ENCODE results near the gene TAGLN.
A peak's percentile ranks its signal among the peaks of the same experiment; 100 is the strongest.

TAGLN gene

DNA sequence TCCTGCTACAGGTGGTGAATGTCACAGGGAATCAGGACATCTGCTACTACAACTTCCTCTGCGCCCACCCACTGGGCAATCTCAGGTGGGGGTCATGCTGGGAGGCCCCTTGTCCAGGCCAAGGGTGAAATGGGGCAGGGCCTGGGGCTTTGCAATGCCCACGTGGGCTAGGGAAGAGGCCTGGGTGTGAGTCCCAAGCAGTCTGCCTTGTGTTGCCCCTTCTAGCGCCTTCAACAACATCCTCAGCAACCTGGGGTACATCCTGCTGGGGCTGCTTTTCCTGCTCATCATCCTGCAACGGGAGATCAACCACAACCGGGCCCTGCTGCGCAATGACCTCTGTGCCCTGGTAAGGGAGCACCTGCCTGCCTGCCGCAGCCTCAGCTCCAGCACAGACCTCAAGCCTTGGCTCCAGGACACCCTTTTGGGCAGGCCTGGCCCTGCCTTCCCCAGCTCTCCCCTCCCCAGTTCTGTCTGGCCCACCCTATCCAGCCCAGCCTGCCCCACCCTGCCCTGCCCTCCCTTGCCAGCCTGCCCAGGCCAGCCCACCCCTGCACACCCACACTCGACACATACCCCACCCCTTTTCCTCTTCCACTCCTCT is 9.1 kb upstream of the TAGLN start:
- peak overlapping the region; percentile 25 for H3K4me2 ChIP-seq (ENCODE audit: low read length)
- H3K9me3 ChIP-seq (ENCODE audit: control insufficient read depth, insufficient read depth, low read length): no peaks in the 10 kb centered on the region
- H3K9me2 ChIP-seq (replicated peaks; ENCODE audit: control insufficient read depth, low read length): no peaks in the 10 kb centered on the region
- H3F3A ChIP-seq (ENCODE audit: control insufficient read depth, insufficient read depth): no peaks in the 10 kb centered on the region
- H4K20me1 ChIP-seq (ENCODE audit: control insufficient read depth, insufficient read depth, low read depth, low read length): no peaks in the 10 kb centered on the region
- no peaks in the 10 kb centered on the region for H3K79me2 ChIP-seq (ENCODE audit: control insufficient read depth, low read length)
- H3K36me3 ChIP-seq (ENCODE audit: control insufficient read depth, low read length): peaks cover 6% of the 10 kb centered on the region
- H3K27ac ChIP-seq (ENCODE audit: low read depth, low read length): no peak overlapping the region
- 0 out of 2 replicates have a peak overlapping the region, but pooled peaks have one; percentile 2 for H3K4me3 ChIP-seq (ENCODE audit: low read length)
- peaks cover 33% of the 10 kb centered on the region for H3K4me1 ChIP-seq (ENCODE audit: control insufficient read depth, low read length)
- TF ChIP-seq, protein P1, sequence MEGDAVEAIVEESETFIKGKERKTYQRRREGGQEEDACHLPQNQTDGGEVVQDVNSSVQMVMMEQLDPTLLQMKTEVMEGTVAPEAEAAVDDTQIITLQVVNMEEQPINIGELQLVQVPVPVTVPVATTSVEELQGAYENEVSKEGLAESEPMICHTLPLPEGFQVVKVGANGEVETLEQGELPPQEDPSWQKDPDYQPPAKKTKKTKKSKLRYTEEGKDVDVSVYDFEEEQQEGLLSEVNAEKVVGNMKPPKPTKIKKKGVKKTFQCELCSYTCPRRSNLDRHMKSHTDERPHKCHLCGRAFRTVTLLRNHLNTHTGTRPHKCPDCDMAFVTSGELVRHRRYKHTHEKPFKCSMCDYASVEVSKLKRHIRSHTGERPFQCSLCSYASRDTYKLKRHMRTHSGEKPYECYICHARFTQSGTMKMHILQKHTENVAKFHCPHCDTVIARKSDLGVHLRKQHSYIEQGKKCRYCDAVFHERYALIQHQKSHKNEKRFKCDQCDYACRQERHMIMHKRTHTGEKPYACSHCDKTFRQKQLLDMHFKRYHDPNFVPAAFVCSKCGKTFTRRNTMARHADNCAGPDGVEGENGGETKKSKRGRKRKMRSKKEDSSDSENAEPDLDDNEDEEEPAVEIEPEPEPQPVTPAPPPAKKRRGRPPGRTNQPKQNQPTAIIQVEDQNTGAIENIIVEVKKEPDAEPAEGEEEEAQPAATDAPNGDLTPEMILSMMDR (IDR thresholded peaks at IDR 0.05; ENCODE audit: low read depth, low read length, poor library complexity, severe bottlenecking): no peak
- no peak for TF ChIP-seq EZH2phosphoT487 (IDR thresholded peaks at IDR 0.05; ENCODE audit: borderline replicate concordance, low read length)
- H3K27me3 ChIP-seq (ENCODE audit: control insufficient read depth, low read length): no peaks in the 10 kb centered on the region

DNA sequence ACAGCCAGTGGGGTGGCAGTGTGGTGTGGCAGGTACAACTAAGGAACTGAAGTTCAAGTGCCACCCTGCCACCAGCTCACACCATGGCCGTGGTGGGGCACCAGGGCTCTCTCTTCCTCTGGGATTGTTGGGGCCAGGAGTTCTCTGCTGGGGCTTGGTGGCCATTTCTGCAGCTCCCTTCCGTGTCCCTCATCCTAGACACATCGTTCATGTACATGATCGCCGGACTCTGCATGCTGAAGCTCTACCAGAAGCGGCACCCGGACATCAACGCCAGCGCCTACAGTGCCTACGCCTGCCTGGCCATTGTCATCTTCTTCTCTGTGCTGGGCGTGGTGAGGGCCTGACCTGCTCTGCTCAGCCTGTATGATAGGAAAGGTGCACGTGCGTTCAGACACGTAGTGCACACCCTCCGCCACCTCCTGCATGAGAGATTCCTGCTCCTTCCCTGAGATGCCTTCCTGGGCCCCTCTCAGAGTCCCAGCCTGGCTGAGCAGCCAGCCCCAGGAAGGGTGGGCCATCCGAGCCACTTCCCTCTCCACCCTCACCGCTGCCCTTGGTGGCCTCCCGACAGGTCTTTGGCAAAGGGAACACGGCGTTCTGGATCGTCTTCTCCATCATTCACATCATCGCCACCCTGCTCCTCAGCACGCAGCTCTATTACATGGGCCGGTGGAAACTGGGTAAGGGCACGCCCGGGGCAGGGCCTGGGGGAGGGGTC is 7.3 kb upstream of the TAGLN start:
- no peak overlapping the region for H3K4me2 ChIP-seq (ENCODE audit: low read length)
- no peaks in the 10 kb centered on the region for H3K9me3 ChIP-seq (ENCODE audit: control insufficient read depth, insufficient read depth, low read length)
- no peak overlapping the region for H3K27ac ChIP-seq (ENCODE audit: low read depth, low read length)
- no peaks in the 10 kb centered on the region for H3F3A ChIP-seq (ENCODE audit: control insufficient read depth, insufficient read depth)
- H3K79me2 ChIP-seq (ENCODE audit: control insufficient read depth, low read length): no peaks in the 10 kb centered on the region
- H3K27me3 ChIP-seq (ENCODE audit: control insufficient read depth, low read length): no peaks in the 10 kb centered on the region
- H3K9me2 ChIP-seq (replicated peaks; ENCODE audit: control insufficient read depth, low read length): no peaks in the 10 kb centered on the region
- no peak for TF ChIP-seq EZH2phosphoT487 (IDR thresholded peaks at IDR 0.05; ENCODE audit: borderline replicate concordance, low read length)
- TF ChIP-seq, protein P1 (IDR thresholded peaks at IDR 0.05; ENCODE audit: low read depth, low read length, poor library complexity, severe bottlenecking): no peak
- H3K36me3 ChIP-seq (ENCODE audit: control insufficient read depth, low read length): peaks cover 6% of the 10 kb centered on the region
- no peaks in the 10 kb centered on the region for H4K20me1 ChIP-seq (ENCODE audit: control insufficient read depth, insufficient read depth, low read depth, low read length)
- peaks cover 17% of the 10 kb centered on the region for H3K4me1 ChIP-seq (ENCODE audit: control insufficient read depth, low read length)
- no peak overlapping the region for H3K4me3 ChIP-seq (ENCODE audit: low read length)

DNA sequence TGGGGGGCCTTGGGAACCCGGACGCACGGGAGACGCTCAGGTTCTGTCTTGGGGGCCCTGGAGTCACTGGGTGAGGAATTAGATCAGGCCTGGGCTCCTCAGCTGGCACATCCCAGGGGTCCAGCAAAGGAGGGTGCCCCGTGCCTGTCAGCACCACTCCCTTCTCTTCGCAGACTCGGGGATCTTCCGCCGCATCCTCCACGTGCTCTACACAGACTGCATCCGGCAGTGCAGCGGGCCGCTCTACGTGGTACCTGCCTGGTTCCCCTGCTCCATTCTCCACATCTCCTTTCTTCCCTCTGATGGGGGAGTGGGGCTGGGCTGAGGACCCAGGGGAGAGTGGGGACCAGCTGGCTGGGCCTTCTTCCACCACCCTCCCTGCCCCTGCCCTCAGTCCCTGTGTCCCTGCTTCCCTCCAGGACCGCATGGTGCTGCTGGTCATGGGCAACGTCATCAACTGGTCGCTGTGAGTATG is 6.7 kb upstream of the TAGLN start:
- Histone ChIP-seq H3K4me2 (ENCODE audit: low read length) (no peak overlapping the region), H3K79me2 (ENCODE audit: control insufficient read depth, low read length) (no peaks in the 10 kb centered on the region), H4K20me1 (ENCODE audit: control insufficient read depth, insufficient read depth, low read depth, low read length) (no peaks in the 10 kb centered on the region), H3K9me2 (replicated peaks; ENCODE audit: control insufficient read depth, low read length) (no peaks in the 10 kb centered on the region), H3K9me3 (ENCODE audit: control insufficient read depth, insufficient read depth, low read length) (no peaks in the 10 kb centered on the region), H3F3A (ENCODE audit: control insufficient read depth, insufficient read depth) (no peaks in the 10 kb centered on the region), H3K4me3 (ENCODE audit: low read length) (no peak overlapping the region), H3K27me3 (ENCODE audit: control insufficient read depth, low read length) (no peaks in the 10 kb centered on the region), H3K4me1 (ENCODE audit: control insufficient read depth, low read length) (peaks cover 17% of the 10 kb centered on the region), H3K27ac (ENCODE audit: low read depth, low read length) (no peak overlapping the region), H3K36me3 (ENCODE audit: control insufficient read depth, low read length) (peaks cover 6% of the 10 kb centered on the region)
- TF ChIP-seq EZH2phosphoT487 (IDR thresholded peaks at IDR 0.05; ENCODE audit: borderline replicate concordance, low read length): no peak
- TF ChIP-seq, protein P1 (IDR thresholded peaks at IDR 0.05; ENCODE audit: low read depth, low read length, poor library complexity, severe bottlenecking): no peak

All from DOHH2 (cell line).